K562 treated with DMSO at 1 percent for 12 hours (cell line): ENCODE results near the gene FAM81A. TPM values are rescaled to one million over a fixed set of nuclear protein-coding genes. Genes with fewer than 3 reads are reported as not detected.

Experiments
- total RNA-seq: library from RNA; unstranded; fragments of 300-600 nt; gene quantifications from 2 replicates; pipeline ENCODE4 v1.2.3, GENCODE V29; 2022; ENCODE audit not compliant: insufficient read depth

The FAM81A gene
- total RNA-seq: not detected in 2 replicates

GRCh38 chr15:59437817-59438624, at the start of gene FAM81A:
Gene FAM81A, plus strand, starts transcription at chr15:59438186. Its CDS starts 20,441 bp downstream, at chr15:59458627.

Other genes with a start within 250 kb of the FAM81A start
- gene LDHAL6B, start 231.3 kb upstream of the FAM81A start, total RNA-seq: not detected in 2 replicates
- 0.12 TPM in 1 of 2 replicates, not detected in the other for gene MYO1E, start 65.3 kb upstream of the FAM81A start, total RNA-seq
- gene GCNT3, start 173.6 kb downstream of the FAM81A start, total RNA-seq: not detected in 2 replicates
- 61.7 and 85.8 TPM in 2 replicates for gene GTF2A2, start 219.3 kb downstream of the FAM81A start, total RNA-seq